Measurements from ENCODE around the gene LGR4. TPM values are rescaled to one million over a fixed set of nuclear protein-coding genes. Genes with fewer than 3 reads are reported as not detected.

LGR4 gene
- total RNA-seq, 1 donor from 2014 or later = 51.5 TPM

- Mint-ChIP-seq H3K36me3 (ENCODE audit: low read depth) (peaks cover 7% of the 10 kb centered on the region), H3K9me3 (no peaks in the 10 kb centered on the region), H3K4me3 (no peak overlapping the region), H3K27me3 (ENCODE audit: low read depth) (no peaks in the 10 kb centered on the region), H3K27ac (ENCODE audit: unreplicated experiment) (no peak overlapping the region), H3K4me1 (peaks cover 14% of the 10 kb centered on the region)
- no peak for TF ChIP-seq CTCF (conservative IDR thresholded peaks at IDR 0.05)
- no peak for DNase-seq (ENCODE audit: low read depth, low spot score)
Measured at GRCh38 chr11:27403195-27403594, 69.4 kb downstream of the LGR4 start.

GRCh38 chr11:27402450-27402849 is 70.1 kb downstream of the LGR4 start:
- H3K9me3 Mint-ChIP-seq = no peaks in the 10 kb centered on the region
- no peak for DNase-seq (ENCODE audit: low read depth, low spot score)
- no peaks in the 10 kb centered on the region for H3K27me3 Mint-ChIP-seq (ENCODE audit: low read depth)
- H3K27ac Mint-ChIP-seq (ENCODE audit: unreplicated experiment) = no peak overlapping the region
- H3K4me3 Mint-ChIP-seq = no peak overlapping the region
- TF ChIP-seq CTCF (conservative IDR thresholded peaks at IDR 0.05) = no peak
- H3K36me3 Mint-ChIP-seq (ENCODE audit: low read depth) = peaks cover 7% of the 10 kb centered on the region
- H3K4me1 Mint-ChIP-seq = peaks cover 20% of the 10 kb centered on the region

- no peak overlapping the region for H3K4me3 Mint-ChIP-seq
- H3K36me3 Mint-ChIP-seq (ENCODE audit: low read depth) = peaks cover 7% of the 10 kb centered on the region
- H3K27me3 Mint-ChIP-seq (ENCODE audit: low read depth) = no peaks in the 10 kb centered on the region
- H3K27ac Mint-ChIP-seq (ENCODE audit: unreplicated experiment) = no peak overlapping the region
- TF ChIP-seq CTCF (conservative IDR thresholded peaks at IDR 0.05) = no peak
- H3K4me1 Mint-ChIP-seq = peaks cover 23% of the 10 kb centered on the region
- DNase-seq (ENCODE audit: low read depth, low spot score) = no peak
- no peaks in the 10 kb centered on the region for H3K9me3 Mint-ChIP-seq
Measured at GRCh38 chr11:27401833-27402316, 70.7 kb downstream of the LGR4 start.

GRCh38 chr11:27401280-27401832 is 71.2 kb downstream of the LGR4 start:
- H3K4me1 Mint-ChIP-seq = peaks cover 19% of the 10 kb centered on the region
- peaks cover 7% of the 10 kb centered on the region for H3K36me3 Mint-ChIP-seq (ENCODE audit: low read depth)
- no peak overlapping the region for H3K27ac Mint-ChIP-seq (ENCODE audit: unreplicated experiment)
- H3K9me3 Mint-ChIP-seq = no peaks in the 10 kb centered on the region
- no peak for DNase-seq (ENCODE audit: low read depth, low spot score)
- H3K4me3 Mint-ChIP-seq = no peak overlapping the region
- H3K27me3 Mint-ChIP-seq (ENCODE audit: low read depth) = no peaks in the 10 kb centered on the region
- no peak for TF ChIP-seq CTCF (conservative IDR thresholded peaks at IDR 0.05)

GRCh38 chr11:27398400-27398770 is 74.2 kb downstream of the LGR4 start:
- no peak overlapping the region for H3K4me3 Mint-ChIP-seq
- H3K4me1 Mint-ChIP-seq = peaks cover 45% of the 10 kb centered on the region
- no peaks in the 10 kb centered on the region for H3K9me3 Mint-ChIP-seq
- H3K27ac Mint-ChIP-seq (ENCODE audit: unreplicated experiment) = peak overlapping the region; percentile 83
- no peaks in the 10 kb centered on the region for H3K27me3 Mint-ChIP-seq (ENCODE audit: low read depth)
- H3K36me3 Mint-ChIP-seq (ENCODE audit: low read depth) = peaks cover 7% of the 10 kb centered on the region
- no peak for DNase-seq (ENCODE audit: low read depth, low spot score)
- no peak for TF ChIP-seq CTCF (conservative IDR thresholded peaks at IDR 0.05)
